ENCODE data around the gene RALGAPA2. TPM values are rescaled to one million over a fixed set of nuclear protein-coding genes. Genes with fewer than 3 reads are reported as not detected.

Gene RALGAPA2
- total and polyA plus RNA-seq, 2 of the 13 experiments (the other 11 are each of a cell fraction or from before 2014, with no cell fraction given): 13.8 to 17.7 TPM

DNA sequence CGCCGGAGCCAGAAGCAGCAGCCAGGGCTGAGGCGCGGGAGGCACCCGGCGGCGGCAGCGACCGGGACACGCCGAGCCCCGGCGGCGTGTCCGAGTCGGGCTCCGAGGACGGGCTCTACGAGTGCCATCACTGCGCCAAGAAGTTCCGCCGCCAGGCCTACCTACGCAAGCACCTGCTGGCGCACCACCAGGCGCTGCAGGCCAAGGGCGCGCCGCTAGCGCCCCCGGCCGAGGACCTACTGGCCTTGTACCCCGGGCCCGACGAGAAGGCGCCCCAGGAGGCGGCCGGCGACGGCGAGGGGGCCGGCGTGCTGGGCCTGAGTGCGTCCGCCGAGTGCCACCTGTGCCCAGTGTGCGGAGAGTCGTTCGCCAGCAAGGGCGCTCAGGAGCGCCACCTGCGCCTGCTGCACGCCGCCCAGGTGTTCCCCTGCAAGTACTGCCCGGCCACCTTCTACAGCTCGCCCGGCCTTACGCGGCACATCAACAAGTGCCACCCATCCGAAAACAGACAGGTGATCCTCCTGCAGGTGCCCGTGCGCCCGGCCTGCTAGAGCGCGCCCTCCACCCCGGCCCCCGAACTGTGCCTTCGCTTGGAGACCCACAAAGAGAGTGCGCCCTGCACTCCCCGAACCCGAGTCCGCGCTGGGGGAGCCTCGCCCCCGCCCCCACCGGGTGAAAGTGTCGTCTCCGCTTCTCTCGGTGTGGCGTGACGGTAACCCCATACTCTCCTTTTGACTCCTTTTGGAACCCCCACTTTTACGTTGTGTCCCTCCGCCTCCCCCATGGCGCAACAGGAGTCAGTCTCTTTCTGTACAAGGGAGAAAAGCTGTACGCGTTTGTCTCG lies 343.0 kb downstream of the RALGAPA2 start (continued):
- no peak for TF ChIP-seq ZHX1 (CRISPR knock-in tag; IDR thresholded peaks at IDR 0.05; ENCODE audit: low read depth)
- no peak for TF ChIP-seq ZSCAN20 (CRISPR knock-in tag; IDR thresholded peaks at IDR 0.05; ENCODE audit: borderline replicate concordance)
- TF ChIP-seq ZNF609 (CRISPR knock-in tag; IDR thresholded peaks at IDR 0.05; ENCODE audit: borderline replicate concordance): no peak
- no peak for TF ChIP-seq FOSL1 (CRISPR knock-in tag; IDR thresholded peaks at IDR 0.05; ENCODE audit: borderline replicate concordance)
- TF ChIP-seq SCMH1 (CRISPR knock-in tag; IDR thresholded peaks at IDR 0.05; ENCODE audit: borderline replicate concordance): no peak
- TF ChIP-seq THAP11 (CRISPR knock-in tag; IDR thresholded peaks at IDR 0.05): no peak
- TF ChIP-seq, protein P1, sequence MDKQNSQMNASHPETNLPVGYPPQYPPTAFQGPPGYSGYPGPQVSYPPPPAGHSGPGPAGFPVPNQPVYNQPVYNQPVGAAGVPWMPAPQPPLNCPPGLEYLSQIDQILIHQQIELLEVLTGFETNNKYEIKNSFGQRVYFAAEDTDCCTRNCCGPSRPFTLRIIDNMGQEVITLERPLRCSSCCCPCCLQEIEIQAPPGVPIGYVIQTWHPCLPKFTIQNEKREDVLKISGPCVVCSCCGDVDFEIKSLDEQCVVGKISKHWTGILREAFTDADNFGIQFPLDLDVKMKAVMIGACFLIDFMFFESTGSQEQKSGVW (CRISPR knock-in tag; IDR thresholded peaks at IDR 0.05; ENCODE audit: borderline replicate concordance): no peak
- 0 out of 2 replicates have a peak, but pooled peaks have one; percentile 53 for TF ChIP-seq ZNF674 (CRISPR knock-in tag; IDR thresholded peaks at IDR 0.05; ENCODE audit: low read depth)
- TF ChIP-seq CTCF (CRISPR knock-in tag; IDR thresholded peaks at IDR 0.05): peak; percentile 37; the same call in 1 of the 2 replicates
- TF ChIP-seq NFYC (CRISPR knock-in tag; IDR thresholded peaks at IDR 0.05): no peak
- TF ChIP-seq HOXA3 (CRISPR knock-in tag; IDR thresholded peaks at IDR 0.05): peak; percentile 6; the same call in 1 of the 2 replicates
- TF ChIP-seq HMG20B (CRISPR knock-in tag; conservative IDR thresholded peaks at IDR 0.05): no peak
- no peak for TF ChIP-seq ISL2 (CRISPR knock-in tag; IDR thresholded peaks at IDR 0.05)
- TF ChIP-seq RNF219 (CRISPR knock-in tag; IDR thresholded peaks at IDR 0.05): no peak

Measured in HepG2 (cell line).